Astrocyte of the spinal cord (primary cell): ENCODE measurements around the gene USH2A.
A peak's percentile ranks its signal among the peaks of the same experiment; 100 is the strongest.

Experiments used
- DNase-seq: peaks from one replicate; pipeline ENCODE4 v3.0.0; 2011; ENCODE audit warnings: low read depth, low spot score
- H3K4me3 ChIP-seq: 2 replicates; pipeline ENCODE4 v1.5.1; 2011; ENCODE audit warnings: low read depth, mild to moderate bottlenecking, low read length, moderate library complexity
- CTCF ChIP-seq: IDR thresholded peaks from 2 replicates; pipeline ENCODE4 v1.5.1; 2012; ENCODE audit warnings: low read depth, mild to moderate bottlenecking, low read length, inconsistent platforms
- in situ Hi-C: cut with HindIII; loops from 2 replicates; pipeline ENCODE4 v1.10.0; 2017; ENCODE audit warnings: low sequenced_read_pairs

The USH2A gene

DNA sequence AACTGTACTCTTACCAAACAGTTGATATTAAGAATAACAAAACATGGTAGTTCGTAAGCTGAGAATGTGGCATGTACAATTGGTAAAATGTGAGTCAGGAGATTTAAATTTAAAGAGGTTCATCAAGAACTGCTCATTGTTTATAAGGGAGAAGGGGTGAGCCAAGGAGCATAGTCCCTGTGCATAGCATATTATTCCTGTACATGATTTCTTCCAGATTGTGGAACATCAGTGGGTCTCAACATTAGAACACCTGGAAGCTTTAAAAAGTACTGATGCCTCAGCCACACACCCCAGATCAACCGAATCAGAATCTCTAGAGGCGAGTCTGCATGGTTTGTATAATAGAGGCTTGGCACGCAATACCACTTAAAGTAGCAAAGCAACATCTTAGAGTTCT is 800.1 kb downstream of the USH2A start:
- H3K4me3 ChIP-seq, result no peak overlapping the region
- in situ Hi-C loops, result no loop called here
- no peak for DNase-seq
- no peak for TF ChIP-seq CTCF

GRCh38 chr1:215617979-215618378 is 805.3 kb downstream of the USH2A start:
- H3K4me3 ChIP-seq, result no peak overlapping the region
- in situ Hi-C loops, result no loop called here
- no peak for DNase-seq
- TF ChIP-seq CTCF, result no peak

GRCh38 chr1:215612391-215612790 is 810.9 kb downstream of the USH2A start:
- in situ Hi-C loops, result no loop called here
- DNase-seq, result no peak
- no peak for TF ChIP-seq CTCF

GRCh38 chr1:215608646-215609045 is 814.6 kb downstream of the USH2A start:
- no peak for DNase-seq
- H3K4me3 ChIP-seq, result no peak overlapping the region
- in situ Hi-C loops, result no loop called here
- TF ChIP-seq CTCF, result no peak

More at GRCh38 chr1:215612391-215612790, 810.9 kb downstream of the USH2A start:
- H3K4me3 ChIP-seq, result no peak overlapping the region

DNA sequence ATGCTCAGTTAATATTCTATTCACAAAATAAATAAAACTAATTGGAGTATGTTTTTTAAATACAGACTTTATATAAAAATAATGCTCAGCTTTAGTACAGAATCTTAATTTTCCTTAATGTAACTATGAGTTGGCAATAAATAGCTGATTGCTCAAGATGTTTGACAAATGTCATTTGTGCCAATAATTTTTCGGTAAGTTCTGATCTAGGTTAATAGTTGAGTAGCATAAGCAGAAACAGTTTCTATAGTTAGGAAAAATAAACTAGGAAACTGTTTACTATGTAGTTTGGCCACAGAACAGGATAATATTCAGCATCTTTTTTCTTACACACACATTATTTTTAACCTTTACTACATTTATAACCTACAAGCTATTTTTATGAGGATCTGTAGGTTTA is 815.8 kb downstream of the USH2A start:
- no peak for TF ChIP-seq CTCF
- no peak for DNase-seq
- no peak overlapping the region for H3K4me3 ChIP-seq
- in situ Hi-C loops, result no loop called here

GRCh38 chr1:215606564-215607168 is 816.6 kb downstream of the USH2A start:
- in situ Hi-C loops, result no loop called here
- no peak overlapping the region for H3K4me3 ChIP-seq
- TF ChIP-seq CTCF, result peak; percentile 37
- DNase-seq, result peak; percentile 39
